Pancreas (tissue), 10 donors: ENCODE data around the gene PDF. TPM values are rescaled to one million over a fixed set of nuclear protein-coding genes. Genes with fewer than 3 reads are reported as not detected.

ENCODE experiments used
- ATAC-seq, 4 donors: fragments of 200-7000 bp; cut with Tn5 transposase; one replicate each; pipeline versions ENCODE4 v1.8.0 to v1.9.1; 2020; ENCODE audit warnings: mild to moderate bottlenecking in 4 of 4, moderate library complexity in 4 of 4
- DNase-seq, 6 donors: peaks; one replicate each; pipeline ENCODE4 v3.0.0-alpha.2; 2020
- FAIRE-seq: peaks from 2 replicates; lab custom pipeline; 2012; peaks lifted over from hg19 to GRCh38; lab: Jason Lieb, UNC
- H3K27ac ChIP-seq, 4 donors: fragments of 200-600 bp; sonication (generic); 1 replicate in 3 of 4; 2 replicates in 1 of 4; pipeline versions ENCODE4 v1.5.0 to v1.8.0; 2020
- H3K27me3 ChIP-seq, 4 donors: fragments of 200-600 bp; one replicate each; pipeline ENCODE4 v1.8.0; 2021
- H3K36me3 ChIP-seq, 3 donors: fragments of 200-600 bp; sonication (generic) in 1 of 3; one replicate each; pipeline versions ENCODE4 v1.5.0 to v1.8.0; 2020 to 2021
- H3K4me1 ChIP-seq, 3 donors: fragments of 200-600 bp; one replicate each; pipeline ENCODE4 v1.8.0; 2021
- H3K4me3 ChIP-seq, 4 donors: fragments of 200-600 bp; sonication (generic) in 2 of 4; one replicate each; pipeline versions ENCODE4 v1.5.0 to v1.8.0; 2020 to 2021
- H3K9me3 ChIP-seq, 4 donors: fragments of 200-600 bp; one replicate each; pipeline ENCODE4 v1.8.0; 2021
- WGBS, 2 donors: extraction: QIAGEN DNeasy Blood & Tissue Kit; methylation state at CpG; one replicate each; pipeline ENCODE4 v1.1.7; 2013; 5-methylcytosine and 5-hydroxymethylcytosine counted together
- intact Hi-C, 3 donors: fragments of 100-400 bp; cut with DNase I; formaldehyde crosslinking; loops; one replicate each; pipeline versions ENCODE4 v1.11.1 to v1.14.2; 2022
- polyA plus RNA-seq, 2 donors: library from polyadenylated mRNA; stranded (reverse); fragments of 200-250 nt; gene quantifications; one replicate each; pipeline ENCODE4 v1.2.3, GENCODE V29; 2013
- total RNA-seq, 6 donors: library from RNA; stranded (reverse); fragmentation: NEBNext Ultra II Directional in 4 of 6; extraction: Animal tissue kit (Norgen Biotek cat#: 25700) in 4 of 6; gene quantifications; one replicate each; pipeline versions ENCODE4 v1.2.1 to v1.2.4, GENCODE V29; 2021 to 2023
- TF ChIP-seq, protein P1 (sequence below), 4 donors: fragments of 200-600 bp; sonication (generic) in 3 of 4; IDR thresholded peaks; one replicate each; pipeline versions ENCODE4 v1.5.0 to v1.8.0; 2021; ENCODE audit warnings: antibody characterized with exemption in 4 of 4
- donor health status: healthy with polysubstance abuse.
- donor health status: DM: no; HTN: no; CAD: no; lungs with moderate emphysema.
- donor health status: DM: no; HTN: no; CAD: no.
- donor health status: control.
- donor health status: control.
- donor health status: Bipolar disorder and iron deficiency.
- donor health status: DM: yes; HTN: yes; CAD: no.
- donor health status: DM: no; HTN: no; CAD: no.
- donor health status: DM: no; HTN: no; CAD: no.
- donor health status: DM: yes; HTN: yes; CAD: no.

PDF gene
- total and polyA plus RNA-seq, 8 donors = 2.2 to 14.0 (median 6.3) TPM

DNA sequence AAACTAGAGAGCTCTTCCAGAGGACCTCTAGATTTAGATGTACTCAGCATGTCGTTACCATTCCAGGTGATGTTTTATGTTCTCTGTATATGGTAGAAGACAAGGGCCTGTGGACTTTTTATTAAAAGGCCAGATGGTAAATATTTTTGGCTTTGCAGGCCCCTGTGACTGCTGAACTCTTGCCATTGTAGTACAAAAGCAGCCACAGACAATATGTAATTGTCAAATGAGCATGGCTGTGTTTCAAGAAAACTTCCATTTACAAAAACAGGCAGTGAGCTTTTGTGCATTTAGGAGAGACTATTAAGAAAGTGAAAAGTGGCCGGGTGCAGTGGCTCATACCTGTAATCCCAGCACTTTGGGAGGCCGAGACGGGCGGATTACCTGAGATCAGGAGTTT, 13.8 kb upstream of the PDF start:
- WGBS, 2 donors = 93 to 96% methylated on average over 5 of the region's 5 CpGs
- intact Hi-C loops = no loop called here
- TF ChIP-seq, protein P1, sequence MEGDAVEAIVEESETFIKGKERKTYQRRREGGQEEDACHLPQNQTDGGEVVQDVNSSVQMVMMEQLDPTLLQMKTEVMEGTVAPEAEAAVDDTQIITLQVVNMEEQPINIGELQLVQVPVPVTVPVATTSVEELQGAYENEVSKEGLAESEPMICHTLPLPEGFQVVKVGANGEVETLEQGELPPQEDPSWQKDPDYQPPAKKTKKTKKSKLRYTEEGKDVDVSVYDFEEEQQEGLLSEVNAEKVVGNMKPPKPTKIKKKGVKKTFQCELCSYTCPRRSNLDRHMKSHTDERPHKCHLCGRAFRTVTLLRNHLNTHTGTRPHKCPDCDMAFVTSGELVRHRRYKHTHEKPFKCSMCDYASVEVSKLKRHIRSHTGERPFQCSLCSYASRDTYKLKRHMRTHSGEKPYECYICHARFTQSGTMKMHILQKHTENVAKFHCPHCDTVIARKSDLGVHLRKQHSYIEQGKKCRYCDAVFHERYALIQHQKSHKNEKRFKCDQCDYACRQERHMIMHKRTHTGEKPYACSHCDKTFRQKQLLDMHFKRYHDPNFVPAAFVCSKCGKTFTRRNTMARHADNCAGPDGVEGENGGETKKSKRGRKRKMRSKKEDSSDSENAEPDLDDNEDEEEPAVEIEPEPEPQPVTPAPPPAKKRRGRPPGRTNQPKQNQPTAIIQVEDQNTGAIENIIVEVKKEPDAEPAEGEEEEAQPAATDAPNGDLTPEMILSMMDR (IDR thresholded peaks at IDR 0.05) = no peak
- peaks cover 0 to 5% (median 0%) of the 10 kb centered on the region in 3 donors for H3K36me3 ChIP-seq
- ATAC-seq (no peak), FAIRE-seq (no peak), DNase-seq (no peak)
- peaks cover under 1 to 12% (median 8%) of the 10 kb centered on the region in 3 donors for H3K4me1 ChIP-seq
- H3K27ac ChIP-seq = no peak overlapping the region
- no peaks in the 10 kb centered on the region for H3K27me3 ChIP-seq
- no peak overlapping the region for H3K4me3 ChIP-seq
- H3K9me3 ChIP-seq = no peaks in the 10 kb centered on the region

DNA sequence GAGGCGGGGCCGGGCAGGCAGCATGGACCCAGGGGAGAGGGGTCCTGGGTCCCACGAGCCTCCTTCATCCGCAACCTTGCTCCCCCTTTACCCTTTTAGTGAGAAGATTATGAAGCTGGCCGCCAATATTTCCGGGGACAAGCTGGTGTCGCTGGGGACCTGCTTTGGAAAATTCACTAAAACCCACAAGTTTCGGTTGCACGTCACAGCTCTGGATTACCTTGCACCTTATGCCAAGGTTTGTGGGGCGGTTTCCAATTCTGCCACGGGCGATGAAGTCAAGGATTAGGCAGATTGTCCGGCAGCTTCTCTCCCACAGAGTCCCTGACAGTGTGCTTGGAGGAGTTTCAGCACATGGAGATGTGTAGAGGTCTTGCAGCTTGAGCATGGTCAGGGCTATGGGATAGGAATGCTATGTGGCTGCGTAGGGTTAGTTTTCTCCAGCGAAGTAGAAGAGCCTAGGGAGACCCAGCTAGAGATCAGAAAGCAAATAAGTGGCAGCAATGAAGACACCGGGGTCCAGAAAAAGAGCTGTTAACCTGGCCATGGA, 9.8 kb upstream of the PDF start:
- Histone ChIP-seq H3K36me3 (peaks cover 0 to 6% (median 2%) of the 10 kb centered on the region in 3 donors), H3K4me3 (peak overlapping the region; percentile 80 to 95 (median 85)), H3K9me3 (no peaks in the 10 kb centered on the region), H3K4me1 (peaks cover 6 to 22% (median 20%) of the 10 kb centered on the region in 3 donors), H3K27ac (peak overlapping the region; percentile 83 to 94 (median 88)), H3K27me3 (no peaks in the 10 kb centered on the region)
- TF ChIP-seq, protein P1 (IDR thresholded peaks at IDR 0.05) = no peak
- peak in 2 of 6 donors; percentile 21 to 43 for DNase-seq
- peak in 3 of 4 donors; percentile 4 to 7 (median 5) for ATAC-seq
- no peak for FAIRE-seq
- intact Hi-C loops = no loop called here
- whole genome bisulfite sequencing, 2 donors = 4 to 6% methylated on average over 16 of the region's 16 CpGs

DNA sequence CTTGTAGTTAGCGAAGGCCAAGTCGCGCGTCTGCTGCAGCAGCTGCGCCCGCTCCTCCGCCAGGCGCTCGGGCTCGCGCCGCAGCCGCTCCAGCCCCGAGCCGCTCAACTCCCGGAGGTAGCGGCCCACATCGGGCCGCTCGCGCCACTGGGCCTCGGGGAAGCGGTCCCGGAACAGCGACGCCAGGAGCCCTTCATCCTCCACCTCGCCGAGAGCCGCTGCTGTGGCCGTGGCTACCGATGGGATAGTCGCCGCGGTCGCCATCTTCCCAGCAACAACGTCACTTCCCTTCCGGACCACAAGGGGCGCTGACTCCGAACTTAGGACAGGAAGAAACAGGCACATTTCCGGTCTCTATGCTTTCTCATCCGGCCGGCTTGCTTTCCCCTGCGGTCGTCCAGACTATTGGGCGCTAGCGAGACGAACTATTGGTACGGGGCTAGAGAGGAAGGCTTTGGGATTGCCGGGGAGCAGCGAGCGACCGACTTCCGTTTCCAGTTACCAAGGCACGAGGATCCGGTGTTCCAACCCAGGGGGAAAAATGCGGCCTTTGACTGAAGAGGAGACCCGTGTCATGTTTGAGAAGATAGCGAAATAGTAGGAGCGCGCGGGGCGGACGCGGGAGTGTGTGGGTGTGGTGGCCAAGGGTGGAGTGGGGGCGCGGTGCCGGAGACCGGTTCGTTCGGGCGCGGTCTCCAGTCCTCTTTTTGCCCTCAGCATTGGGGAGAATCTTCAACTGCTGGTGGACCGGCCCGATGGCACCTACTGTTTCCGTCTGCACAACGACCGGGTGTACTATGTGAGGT, 9.1 kb upstream of the PDF start, which contains the start of the genes COG8 and NIP7:
TSS of gene COG8 (minus strand) at position 276 of the 806 bp plus-strand sequence. CDS start at position 264, 12 bp downstream.
TSS of gene NIP7 (plus strand) at position 484 of the 806 bp plus-strand sequence. CDS start at position 542, 58 bp downstream.
- Histone ChIP-seq H3K4me1 (peaks cover 6 to 22% (median 20%) of the 10 kb centered on the region in 3 donors), H3K9me3 (no peaks in the 10 kb centered on the region), H3K27ac (peak within 1 kb of the TSS; percentile 83 to 94 (median 88)), H3K36me3 (peaks cover 0 to 9% (median 6%) of the 10 kb centered on the region in 3 donors), H3K4me3 (peak within 1 kb of the TSS; percentile 80 to 95 (median 85)), H3K27me3 (no peaks in the 10 kb centered on the region)
- TF ChIP-seq, protein P1 (IDR thresholded peaks at IDR 0.05) = peak; percentile 59 to 94 (median 86)
- FAIRE-seq (peak; percentile 84), ATAC-seq (peak; percentile 95 to 98 (median 96)), DNase-seq (peak; percentile 93 to 97 (median 96))
- intact Hi-C loops = no loop called here
- WGBS, 2 donors = 0% methylated on average over 70 to 77 of the region's 77 CpGs

DNA sequence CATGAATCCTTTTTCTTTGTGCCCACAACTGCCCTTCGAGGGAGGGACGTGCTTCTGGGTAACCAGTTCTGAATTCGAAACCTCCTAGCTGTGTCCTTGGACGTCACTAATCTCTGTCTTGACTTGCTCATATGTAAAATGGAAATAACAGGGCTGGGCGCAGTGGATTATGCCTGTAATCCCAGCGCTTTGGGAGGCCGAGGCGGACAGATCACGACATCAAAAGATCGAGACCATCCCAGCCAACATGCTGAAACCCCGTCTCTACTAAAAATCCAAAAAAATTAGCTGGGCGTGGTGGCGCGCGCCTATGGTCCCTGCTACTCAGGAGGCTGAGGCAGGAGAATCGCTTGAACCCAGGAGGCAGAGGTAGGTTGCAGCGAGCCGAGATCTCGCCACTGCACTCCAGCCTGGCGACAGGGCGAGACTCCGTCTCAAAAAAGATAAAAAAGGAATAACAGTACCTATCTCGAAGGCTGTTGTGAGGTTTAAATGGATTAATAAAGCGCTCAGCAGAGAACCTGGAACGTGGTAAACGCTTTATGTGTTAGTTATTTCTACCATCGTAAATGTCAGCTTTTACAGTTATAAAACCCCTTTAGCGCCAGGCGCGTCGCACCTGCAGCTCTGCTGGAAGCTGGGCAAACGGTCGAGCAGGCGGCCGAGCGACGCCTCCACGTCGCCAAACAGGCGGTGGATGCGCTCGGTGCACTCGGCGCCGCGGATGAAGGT, 8.3 kb upstream of the PDF start:
- DNase-seq (peak in 3 of 6 donors; percentile 17 to 36 (median 24)), FAIRE-seq (no peak), ATAC-seq (peak in 1 of 4 donors; percentile 0)
- no peaks in the 10 kb centered on the region for H3K9me3 ChIP-seq
- H3K27me3 ChIP-seq = no peaks in the 10 kb centered on the region
- intact Hi-C loops = no loop called here
- TF ChIP-seq, protein P1 (IDR thresholded peaks at IDR 0.05) = no peak
- WGBS, 2 donors = 15 to 16% methylated on average over 46 of the region's 46 CpGs
- H3K36me3 ChIP-seq = peaks cover 0 to 17% (median 6%) of the 10 kb centered on the region in 3 donors
- peaks cover 6 to 22% (median 20%) of the 10 kb centered on the region in 3 donors for H3K4me1 ChIP-seq
- peak overlapping the region; percentile 83 to 94 (median 88) for H3K27ac ChIP-seq
- peak overlapping the region; percentile 80 to 95 (median 85) for H3K4me3 ChIP-seq
